Measurements from ENCODE around the gene MICALL2. TPM values are rescaled to one million over a fixed set of nuclear protein-coding genes. Genes with fewer than 3 reads are reported as not detected.

The MICALL2 gene
- total RNA-seq, 1 donor, result 2.7 TPM

GRCh38 chr7:1430056-1430845 lies 29.0 kb downstream of the MICALL2 start:
- Histone ChIP-seq H3K9me3 (ENCODE audit: low read depth, low read length) (no peaks in the 10 kb centered on the region), H3K4me1 (ENCODE audit: insufficient read depth, low read length) (no peaks in the 10 kb centered on the region), H3K27me3 (ENCODE audit: insufficient read depth, low read length) (no peaks in the 10 kb centered on the region), H3K4me3 (ENCODE audit: low read length) (no peak overlapping the region)

- Histone ChIP-seq H3K4me3 (ENCODE audit: low read length) (no peak overlapping the region), H3K4me1 (ENCODE audit: insufficient read depth, low read length) (no peaks in the 10 kb centered on the region), H3K9me3 (ENCODE audit: low read depth, low read length) (no peaks in the 10 kb centered on the region), H3K27me3 (ENCODE audit: insufficient read depth, low read length) (no peaks in the 10 kb centered on the region)
These were observed 30.2 kb downstream of the MICALL2 start for GRCh38 chr7:1428941-1429501.

GRCh38 chr7:1427064-1427657 lies 32.1 kb downstream of the MICALL2 start:
- Histone ChIP-seq H3K4me3 (ENCODE audit: low read length) (no peak overlapping the region), H3K27me3 (ENCODE audit: insufficient read depth, low read length) (no peaks in the 10 kb centered on the region), H3K4me1 (ENCODE audit: insufficient read depth, low read length) (no peaks in the 10 kb centered on the region), H3K9me3 (ENCODE audit: low read depth, low read length) (no peaks in the 10 kb centered on the region)

- H3K4me3 ChIP-seq (ENCODE audit: low read length), result no peak overlapping the region
- H3K9me3 ChIP-seq (ENCODE audit: low read depth, low read length), result no peaks in the 10 kb centered on the region
- no peaks in the 10 kb centered on the region for H3K4me1 ChIP-seq (ENCODE audit: insufficient read depth, low read length)
- no peaks in the 10 kb centered on the region for H3K27me3 ChIP-seq (ENCODE audit: insufficient read depth, low read length)
These were observed 32.8 kb downstream of the MICALL2 start for GRCh38 chr7:1426474-1426873.

- no peaks in the 10 kb centered on the region for H3K4me1 ChIP-seq (ENCODE audit: insufficient read depth, low read length)
- H3K4me3 ChIP-seq (ENCODE audit: low read length), result no peak overlapping the region
- no peaks in the 10 kb centered on the region for H3K27me3 ChIP-seq (ENCODE audit: insufficient read depth, low read length)
- no peaks in the 10 kb centered on the region for H3K9me3 ChIP-seq (ENCODE audit: low read depth, low read length)
These were observed 33.8 kb downstream of the MICALL2 start for GRCh38 chr7:1425292-1426136.

- Histone ChIP-seq H3K4me1 (ENCODE audit: insufficient read depth, low read length) (no peaks in the 10 kb centered on the region), H3K27me3 (ENCODE audit: insufficient read depth, low read length) (no peaks in the 10 kb centered on the region), H3K9me3 (ENCODE audit: low read depth, low read length) (no peaks in the 10 kb centered on the region), H3K4me3 (ENCODE audit: low read length) (no peak overlapping the region)
These were observed 35.2 kb downstream of the MICALL2 start for GRCh38 chr7:1424041-1424440.

GRCh38 chr7:1423264-1423811 lies 35.9 kb downstream of the MICALL2 start:
- Histone ChIP-seq H3K27me3 (ENCODE audit: insufficient read depth, low read length) (no peaks in the 10 kb centered on the region), H3K9me3 (ENCODE audit: low read depth, low read length) (no peaks in the 10 kb centered on the region), H3K4me3 (ENCODE audit: low read length) (no peak overlapping the region)

GRCh38 chr7:1422512-1423263 lies 36.6 kb downstream of the MICALL2 start:
- Histone ChIP-seq H3K4me1 (ENCODE audit: insufficient read depth, low read length) (peaks cover 7% of the 10 kb centered on the region), H3K9me3 (ENCODE audit: low read depth, low read length) (no peaks in the 10 kb centered on the region), H3K4me3 (ENCODE audit: low read length) (no peak overlapping the region), H3K27me3 (ENCODE audit: insufficient read depth, low read length) (no peaks in the 10 kb centered on the region)

More at GRCh38 chr7:1423264-1423811, 35.9 kb downstream of the MICALL2 start:
- H3K4me1 ChIP-seq (ENCODE audit: insufficient read depth, low read length), result peaks cover under 1% of the 10 kb centered on the region

GRCh38 chr7:1421946-1422345 lies 37.3 kb downstream of the MICALL2 start:
- Histone ChIP-seq H3K4me1 (ENCODE audit: insufficient read depth, low read length) (peaks cover 13% of the 10 kb centered on the region), H3K4me3 (ENCODE audit: low read length) (no peak overlapping the region), H3K9me3 (ENCODE audit: low read depth, low read length) (no peaks in the 10 kb centered on the region), H3K27me3 (ENCODE audit: insufficient read depth, low read length) (no peaks in the 10 kb centered on the region)

GRCh38 chr7:1421020-1421790 lies 38.1 kb downstream of the MICALL2 start:
- no peaks in the 10 kb centered on the region for H3K27me3 ChIP-seq (ENCODE audit: insufficient read depth, low read length)
- H3K4me3 ChIP-seq (ENCODE audit: low read length), result no peak overlapping the region
- no peaks in the 10 kb centered on the region for H3K9me3 ChIP-seq (ENCODE audit: low read depth, low read length)
- H3K4me1 ChIP-seq (ENCODE audit: insufficient read depth, low read length), result peaks cover 14% of the 10 kb centered on the region

GRCh38 chr7:1419688-1420087 lies 39.6 kb downstream of the MICALL2 start:
- Histone ChIP-seq H3K9me3 (ENCODE audit: low read depth, low read length) (no peaks in the 10 kb centered on the region), H3K27me3 (ENCODE audit: insufficient read depth, low read length) (no peaks in the 10 kb centered on the region), H3K4me1 (ENCODE audit: insufficient read depth, low read length) (peaks cover 14% of the 10 kb centered on the region), H3K4me3 (ENCODE audit: low read length) (no peak overlapping the region)

GRCh38 chr7:1419310-1419634 lies 40.0 kb downstream of the MICALL2 start:
- H3K27me3 ChIP-seq (ENCODE audit: insufficient read depth, low read length), result no peaks in the 10 kb centered on the region
- H3K4me1 ChIP-seq (ENCODE audit: insufficient read depth, low read length), result peaks cover 14% of the 10 kb centered on the region
- no peak overlapping the region for H3K4me3 ChIP-seq (ENCODE audit: low read length)
- H3K9me3 ChIP-seq (ENCODE audit: low read depth, low read length), result no peaks in the 10 kb centered on the region

GRCh38 chr7:1418505-1419309 lies 40.6 kb downstream of the MICALL2 start:
- Histone ChIP-seq H3K4me3 (ENCODE audit: low read length) (no peak overlapping the region), H3K27me3 (ENCODE audit: insufficient read depth, low read length) (no peaks in the 10 kb centered on the region), H3K4me1 (ENCODE audit: insufficient read depth, low read length) (peaks cover 14% of the 10 kb centered on the region), H3K9me3 (ENCODE audit: low read depth, low read length) (no peaks in the 10 kb centered on the region)
